ENCODE results near the gene MT1M.

DNA sequence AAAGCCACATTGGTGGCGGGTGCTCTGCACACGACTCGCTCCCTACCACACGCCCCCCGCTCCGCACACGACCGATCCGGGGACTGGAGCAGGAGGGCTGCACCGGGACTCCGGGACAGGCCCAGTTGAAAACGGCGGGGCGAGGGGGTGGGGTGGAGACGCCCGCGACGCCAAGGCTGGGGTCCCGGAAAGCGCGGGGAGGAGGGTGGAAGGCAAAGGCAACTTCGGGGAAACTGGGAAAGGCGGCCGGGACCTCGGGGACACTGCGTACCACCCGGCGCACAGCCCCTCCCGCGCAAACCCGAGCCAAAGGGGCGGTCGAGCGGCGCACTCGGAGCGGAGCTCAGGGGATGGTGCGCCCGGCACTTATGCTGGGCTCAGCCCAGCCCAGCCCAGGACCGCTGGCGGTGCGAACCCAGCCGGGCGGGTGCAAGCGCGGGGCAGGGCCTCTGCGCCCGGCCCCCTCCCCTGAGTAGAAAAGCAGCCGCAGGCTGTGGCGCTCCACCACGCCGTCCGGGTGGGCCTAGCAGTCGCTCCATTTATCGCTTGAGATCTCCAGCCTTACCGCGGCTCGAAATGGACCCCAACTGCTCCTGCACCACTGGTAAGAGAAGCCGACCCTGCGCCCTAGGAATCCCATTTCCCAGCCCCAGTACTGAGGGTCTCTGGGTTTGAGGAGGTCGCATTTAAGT is at the start of gene MT1M:
- TF ChIP-seq, protein P1, sequence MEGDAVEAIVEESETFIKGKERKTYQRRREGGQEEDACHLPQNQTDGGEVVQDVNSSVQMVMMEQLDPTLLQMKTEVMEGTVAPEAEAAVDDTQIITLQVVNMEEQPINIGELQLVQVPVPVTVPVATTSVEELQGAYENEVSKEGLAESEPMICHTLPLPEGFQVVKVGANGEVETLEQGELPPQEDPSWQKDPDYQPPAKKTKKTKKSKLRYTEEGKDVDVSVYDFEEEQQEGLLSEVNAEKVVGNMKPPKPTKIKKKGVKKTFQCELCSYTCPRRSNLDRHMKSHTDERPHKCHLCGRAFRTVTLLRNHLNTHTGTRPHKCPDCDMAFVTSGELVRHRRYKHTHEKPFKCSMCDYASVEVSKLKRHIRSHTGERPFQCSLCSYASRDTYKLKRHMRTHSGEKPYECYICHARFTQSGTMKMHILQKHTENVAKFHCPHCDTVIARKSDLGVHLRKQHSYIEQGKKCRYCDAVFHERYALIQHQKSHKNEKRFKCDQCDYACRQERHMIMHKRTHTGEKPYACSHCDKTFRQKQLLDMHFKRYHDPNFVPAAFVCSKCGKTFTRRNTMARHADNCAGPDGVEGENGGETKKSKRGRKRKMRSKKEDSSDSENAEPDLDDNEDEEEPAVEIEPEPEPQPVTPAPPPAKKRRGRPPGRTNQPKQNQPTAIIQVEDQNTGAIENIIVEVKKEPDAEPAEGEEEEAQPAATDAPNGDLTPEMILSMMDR (conservative IDR thresholded peaks at IDR 0.05; ENCODE audit: low read length) = no peak
- TF ChIP-seq EZH2phosphoT487 (IDR thresholded peaks at IDR 0.05; ENCODE audit: borderline replicate concordance) = no peak

Data from Loucy (cell line).